HCT116 (cell line): Measurements from ENCODE around the gene KIF1A. TPM values are rescaled to one million over a fixed set of nuclear protein-coding genes. Genes with fewer than 3 reads are reported as not detected.

ENCODE experiments used
- ATAC-seq: fragments of 200-7000 bp; cut with Tn5 transposase; 2 replicates; pipeline ENCODE4 v1.9.1; 2020; ENCODE audit warnings: mild to moderate bottlenecking, moderate library complexity
- BruUV-seq: library from RNA; stranded (reverse); fragments of 400-500 nt; replicated peaks from 2 replicates; lab custom pipeline; 2021; lab: Mats Ljungman, UMichigan
- CTCF ChIA-PET: fragments of 300-600 bp; sonication (Branson Sonifier 250); formaldehyde crosslinking; loops from one replicate; lab custom pipeline; 2021; ENCODE audit warnings: antibody characterized with exemption; lab: Charles Lee
- POLR2A ChIA-PET: fragments of 300-600, 350-600 bp; sonication (Branson Sonifier 250); formaldehyde crosslinking; loops from one replicate; lab custom pipeline; 2021; ENCODE audit warnings: antibody characterized with exemption; lab: Charles Lee
- RAD21 ChIA-PET, 2 experiments: fragments of 300-600 bp; sonication (Branson Sonifier 250); formaldehyde crosslinking; loops; one replicate each; lab custom pipeline; 2023; ENCODE audit warnings: low total read pairs in 2 of 2; ENCODE audit not compliant: uncharacterized antibody in 2 of 2, unreplicated experiment in 2 of 2, low non-redundant PET in 1 of 2; lab: Charles Lee
- DNase-seq: peaks from one replicate; pipeline ENCODE4 v3.0.0-alpha.2; 2010; ENCODE audit warnings: low read depth, low spot score
- H2AFZ ChIP-seq: fragments of 200-600 bp; shearing (Covaris generic), sonication (generic); 2 replicates; pipeline ENCODE4 v1.6.1; 2017; ENCODE audit warnings: low read depth, mixed run types, mixed read lengths, antibody characterized with exemption, low read length; ENCODE audit not compliant: poor library complexity, severe bottlenecking
- H3K27ac ChIP-seq: 2 replicates; pipeline ENCODE4 v1.5.1; 2012; ENCODE audit warnings: low read depth, low read length
- H3K27me3 ChIP-seq: fragments of 200-600 bp; sonication (generic); 2 replicates; pipeline ENCODE4 v1.6.1; 2016; ENCODE audit warnings: mixed run types, low read length, mixed read lengths; ENCODE audit not compliant: insufficient read depth
- H3K36me3 ChIP-seq, 2 experiments: fragments of 200-500 bp in 1 of 2; fragments of 200-600 bp in 1 of 2; sonication (Bioruptor generic) in 1 of 2; sonication (generic) in 1 of 2; 2 replicates each; pipeline versions ENCODE4 v1.5.1 to v1.6.1; 2014 to 2016; ENCODE audit warnings: low read length in 2 of 2, inconsistent platforms in 1 of 2, mixed read lengths in 1 of 2, mixed run types in 1 of 2; ENCODE audit not compliant: insufficient read depth in 2 of 2, control insufficient read depth in 1 of 2
- H3K4me1 ChIP-seq, 2 experiments: fragments of 200-600 bp in 1 of 2; sonication (generic) in 1 of 2; 2 replicates each; pipeline versions ENCODE4 v1.5.1 to v1.6.1; 2012 to 2017; ENCODE audit warnings: low read length in 2 of 2, inconsistent platforms in 1 of 2, mild to moderate bottlenecking in 1 of 2, mixed read lengths in 1 of 2, mixed run types in 1 of 2, moderate library complexity in 1 of 2; ENCODE audit not compliant: insufficient read depth in 2 of 2, control insufficient read depth in 1 of 2
- H3K4me2 ChIP-seq: fragments of 200-600 bp; sonication (generic); 2 replicates; pipeline ENCODE4 v1.6.1; 2017; ENCODE audit warnings: mixed run types, low read length, mixed read lengths
- H3K4me3 ChIP-seq, 2 experiments: fragments of 200-600 bp in 1 of 2; sonication (generic) in 1 of 2; replicated peaks in 1 of 2; 2 replicates each; pipeline ENCODE4 v1.5.1; 2011 to 2016; ENCODE audit warnings: low read length in 2 of 2, control low read depth in 1 of 2, low read depth in 1 of 2, mild to moderate bottlenecking in 1 of 2, mixed read lengths in 1 of 2, mixed run types in 1 of 2
- H3K79me2 ChIP-seq: fragments of 200-600 bp; sonication (generic); 2 replicates; pipeline ENCODE4 v1.6.1; 2017; ENCODE audit warnings: mild to moderate bottlenecking, mixed run types, low read length, moderate library complexity, mixed read lengths; ENCODE audit not compliant: insufficient read depth
- H3K9ac ChIP-seq: fragments of 200-600 bp; sonication (generic); 2 replicates; pipeline ENCODE4 v1.6.1; 2016; ENCODE audit warnings: low read length, mixed read lengths
- H3K9me2 ChIP-seq: fragments of 200-600 bp; sonication (generic), shearing (Covaris generic); 2 replicates; pipeline ENCODE4 v1.6.1; 2017; ENCODE audit warnings: mixed run types, mild to moderate bottlenecking, moderate library complexity; ENCODE audit not compliant: insufficient read depth
- H3K9me3 ChIP-seq, 2 experiments: fragments of 200-500 bp in 1 of 2; fragments of 200-600 bp in 1 of 2; sonication (Bioruptor generic) in 1 of 2; sonication (generic) in 1 of 2; 2 replicates each; pipeline ENCODE4 v1.6.1; 2014 to 2017; ENCODE audit warnings: low read length in 2 of 2, mixed read lengths in 2 of 2, inconsistent platforms in 1 of 2, low read depth in 1 of 2, mild to moderate bottlenecking in 1 of 2, mixed run types in 1 of 2, moderate library complexity in 1 of 2; ENCODE audit not compliant: control insufficient read depth in 1 of 2, insufficient read depth in 1 of 2
- H4K20me1 ChIP-seq: fragments of 200-600 bp; sonication (generic), shearing (Covaris generic); 2 replicates; pipeline ENCODE4 v1.6.1; 2017; ENCODE audit warnings: mixed run types, mild to moderate bottlenecking, moderate library complexity; ENCODE audit not compliant: insufficient read depth
- CBX3 ChIP-seq: IDR thresholded peaks from 2 replicates; pipeline ENCODE4 v1.6.1; 2012; ENCODE audit warnings: low read depth
- CEBPB ChIP-seq: IDR thresholded peaks from 2 replicates; pipeline ENCODE4 v1.6.1; 2012; ENCODE audit warnings: low read depth
- EZH2 ChIP-seq: fragments of 200-600 bp; sonication (generic); IDR thresholded peaks from 2 replicates; pipeline ENCODE4 v1.6.1; 2017; ENCODE audit warnings: antibody characterized with exemption, mixed run types
- JUND ChIP-seq: IDR thresholded peaks from 2 replicates; pipeline ENCODE4 v1.6.1; 2012
- MAX ChIP-seq: IDR thresholded peaks from 2 replicates; pipeline ENCODE4 v1.6.1; 2012
- POLR2A ChIP-seq: IDR thresholded peaks from 2 replicates; pipeline ENCODE4 v1.7.0; 2011; ENCODE audit warnings: borderline replicate concordance; ENCODE audit not compliant: insufficient read depth, insufficient read length; ENCODE audit errors: extremely low read depth
- REST ChIP-seq: IDR thresholded peaks from 2 replicates; pipeline ENCODE4 v1.6.1; 2012; ENCODE audit warnings: low read depth
- SIN3A ChIP-seq: IDR thresholded peaks from 2 replicates; pipeline ENCODE4 v1.6.1; 2012; ENCODE audit warnings: low read depth
- SRF ChIP-seq: IDR thresholded peaks from 2 replicates; pipeline ENCODE4 v1.6.1; 2012; ENCODE audit warnings: low read depth
- TCF7L2 ChIP-seq: IDR thresholded peaks from 2 replicates; pipeline ENCODE4 v1.7.0; 2011; ENCODE audit warnings: borderline replicate concordance, inconsistent platforms; ENCODE audit not compliant: insufficient read depth, insufficient read length; ENCODE audit errors: extremely low read depth
- YY1 ChIP-seq: IDR thresholded peaks from 2 replicates; pipeline ENCODE4 v1.6.1; 2011; ENCODE audit warnings: low read length, low read depth, moderate library complexity, mild to moderate bottlenecking; ENCODE audit not compliant: insufficient replicate concordance; ENCODE audit errors: extremely low read depth
- ZBTB33 ChIP-seq: IDR thresholded peaks from 2 replicates; pipeline ENCODE4 v1.6.1; 2011; ENCODE audit warnings: mild to moderate bottlenecking, low read length, moderate library complexity; ENCODE audit not compliant: insufficient replicate concordance; ENCODE audit errors: extremely low read depth
- ZFX ChIP-seq: fragments of 450-650 bp; IDR thresholded peaks from 2 replicates; pipeline ENCODE4 v1.6.1; 2017
- ZNF274 ChIP-seq: fragments of 200-500 bp; sonication (Bioruptor generic); IDR thresholded peaks from 2 replicates; pipeline ENCODE4 v1.6.1; 2014; ENCODE audit warnings: mild to moderate bottlenecking, low read depth, low read length, inconsistent platforms
- intact Hi-C: fragments of 100-400 bp; cut with micrococcal nuclease; formaldehyde crosslinking; loops from 2 replicates; pipeline ENCODE4 v1.10.0; 2022
- total RNA-seq: library from RNA; stranded (reverse); gene quantifications from one replicate; pipeline ENCODE4 v1.2.1, GENCODE V29; 2021; ENCODE audit not compliant: unreplicated experiment

Gene KIF1A
- total RNA-seq, 1 experiment from 2014 or later, result 0.27 TPM

GRCh38 chr2:240837621-240838020 is 17.6 kb upstream of the KIF1A start:
- no peak for DNase-seq
- Histone ChIP-seq H3K79me2 (no peaks in the 10 kb centered on the region), H3K27ac (no peak overlapping the region), H3K9me2 (no peaks in the 10 kb centered on the region), H3K36me3 (no peaks in the 10 kb centered on the region), H3K4me2 (no peak overlapping the region), H3K4me3 (no peak overlapping the region), H3K9me3 (no peaks in the 10 kb centered on the region), H4K20me1 (no peaks in the 10 kb centered on the region), H2AFZ (no peak overlapping the region), H3K4me1 (no peaks in the 10 kb centered on the region), H3K9ac (no peak overlapping the region), H3K27me3 (0 out of 2 replicates have a peak, but pooled peaks cover 2% of the 10 kb centered on the region)
- TF ChIP-seq ZBTB33 (no peak), SIN3A (no peak), EZH2 (no peak)
- no peak for ATAC-seq
- no TSS peak for BruUV-seq
- POLR2A ChIA-PET, result no interaction called here
- intact Hi-C loops, result loop anchor here (10.0 kb wide), 1 partner anchor 173 kb away; no protein-coding TSS in a partner anchor
- RAD21 ChIA-PET, result no interaction called here
- CTCF ChIA-PET, result no interaction called here

- no peaks in the 10 kb centered on the region for H3K79me2 ChIP-seq
- H3K36me3 ChIP-seq, result no peaks in the 10 kb centered on the region
- no TSS peak for BruUV-seq
- no peak overlapping the region for H2AFZ ChIP-seq
- TF ChIP-seq TCF7L2, result no peak
- no peak for TF ChIP-seq JUND
- TF ChIP-seq CBX3, result no peak
- no peak for TF ChIP-seq REST
- no peak for TF ChIP-seq YY1
- no peak for TF ChIP-seq MAX
- no peak for TF ChIP-seq ZNF274
- no peak for TF ChIP-seq ZFX
- TF ChIP-seq POLR2A, result no peak
- no peak for TF ChIP-seq CEBPB
- no peak for TF ChIP-seq SRF
- TF ChIP-seq, all 23 proteins: peak for 0
- ChIA-PET CTCF (no interaction called here), RAD21 (no interaction called here), POLR2A (no interaction called here)
- DNase-seq (no peak), ATAC-seq (no peak)
- Histone ChIP-seq H3K9me2 (no peaks in the 10 kb centered on the region), H3K27me3 (0 out of 2 replicates have a peak, but pooled peaks cover 2% of the 10 kb centered on the region), H3K9ac (no peak overlapping the region), H4K20me1 (no peaks in the 10 kb centered on the region), H3K27ac (no peak overlapping the region), H3K4me2 (no peak overlapping the region), H3K4me1 (peaks cover under 1 to 1% of the 10 kb centered on the region in 2 experiments; a peak in 3 of 4 replicates), H3K9me3 (no peaks in the 10 kb centered on the region), H3K4me3 (no peak overlapping the region)
- intact Hi-C loops, result loop anchor here (10.0 kb wide), 1 partner anchor 172 kb away; no protein-coding TSS in a partner anchor
Observed at GRCh38 chr2:240836781-240837467, 16.9 kb upstream of the KIF1A start.
